PC-9 (cell line): ENCODE data around the gene MAST2. TPM values are rescaled to one million over a fixed set of nuclear protein-coding genes. Genes with fewer than 3 reads are reported as not detected.

ENCODE experiments used
- BruUV-seq: library from RNA; stranded (reverse); fragments of 400-500 nt; replicated peaks from 2 replicates; lab custom pipeline; 2021; lab: Mats Ljungman, UMichigan
- CTCF ChIA-PET: fragments of 300-600 bp; sonication (Branson Sonifier 250); formaldehyde crosslinking; loops from one replicate; lab custom pipeline; 2022; ENCODE audit warnings: antibody characterized with exemption; lab: Charles Lee
- POLR2A ChIA-PET: fragments of 300-600 bp; sonication (Branson Sonifier 250); formaldehyde crosslinking; loops from one replicate; lab custom pipeline; 2022; ENCODE audit warnings: antibody characterized with exemption; ENCODE audit not compliant: unreplicated experiment; lab: Charles Lee
- DNase-seq, 2 experiments: peaks; one replicate each; pipeline versions ENCODE4 v3.0.0 to v3.0.0-alpha.2; 2015 to 2022; ENCODE audit warnings: mixed read lengths in 1 of 2
- H2AFZ ChIP-seq: fragments of 200-600 bp; sonication (generic); 2 replicates; pipeline ENCODE4 v1.8.1; 2017; ENCODE audit warnings: antibody characterized with exemption
- H3F3A ChIP-seq: fragments of 200-600 bp; sonication (generic); 2 replicates; pipeline ENCODE4 v1.8.1; 2017; ENCODE audit warnings: antibody characterized with exemption, mild to moderate bottlenecking, low read depth; ENCODE audit not compliant: insufficient read depth
- H3K27ac ChIP-seq: fragments of 200-600 bp; sonication (generic); 2 replicates; pipeline ENCODE4 v1.6.1; 2016; ENCODE audit warnings: mixed run types
- H3K27me3 ChIP-seq: fragments of 200-600 bp; sonication (generic); 2 replicates; pipeline ENCODE4 v1.6.1; 2016; ENCODE audit warnings: low read depth, mixed run types; ENCODE audit not compliant: insufficient read depth
- H3K36me3 ChIP-seq: fragments of 200-600 bp; sonication (generic); 2 replicates; pipeline ENCODE4 v1.6.1; 2016; ENCODE audit warnings: low read depth, mixed run types
- H3K4me1 ChIP-seq: fragments of 200-600 bp; sonication (generic); replicated peaks from 2 replicates; pipeline ENCODE4 v1.6.1; 2016; ENCODE audit warnings: mixed run types; ENCODE audit not compliant: insufficient read depth
- H3K4me2 ChIP-seq: fragments of 200-600 bp; sonication (generic); 2 replicates; pipeline ENCODE4 v1.6.1; 2017; ENCODE audit warnings: mixed run types
- H3K4me3 ChIP-seq: fragments of 200-600 bp; sonication (generic); 2 replicates; pipeline ENCODE4 v1.6.1; 2016; ENCODE audit warnings: mixed run types
- H3K79me2 ChIP-seq: fragments of 200-600 bp; sonication (generic); 2 replicates; pipeline ENCODE4 v1.6.1; 2017; ENCODE audit warnings: low read depth, mixed run types
- H3K9me2 ChIP-seq: fragments of 200-600 bp; sonication (generic); 2 replicates; pipeline ENCODE4 v1.8.1; 2017; ENCODE audit warnings: mild to moderate bottlenecking; ENCODE audit not compliant: insufficient read depth
- H3K9me3 ChIP-seq: fragments of 200-600 bp; sonication (generic); 2 replicates; pipeline ENCODE4 v1.8.1; 2016; ENCODE audit warnings: low read depth; ENCODE audit not compliant: insufficient read depth
- H4K20me1 ChIP-seq: fragments of 200-600 bp; sonication (generic); 2 replicates; pipeline ENCODE4 v1.8.1; 2017; ENCODE audit not compliant: insufficient read depth
- CTCF ChIP-seq: fragments of 200-600 bp; sonication (generic); conservative IDR thresholded peaks from 2 replicates; pipeline ENCODE4 v1.6.1; 2017; ENCODE audit warnings: mixed run types, antibody characterized with exemption, mild to moderate bottlenecking, moderate library complexity
- EZH2 ChIP-seq: fragments of 200-600 bp; sonication (generic); IDR thresholded peaks from 2 replicates; pipeline ENCODE4 v1.8.0; 2017; ENCODE audit warnings: antibody characterized with exemption, low read depth
- intact Hi-C: fragments of 100-400 bp; cut with micrococcal nuclease; formaldehyde crosslinking; loops from one replicate; pipeline ENCODE4 v1.10.0; 2022; ENCODE audit not compliant: unreplicated experiment
- total RNA-seq: library from RNA; stranded (reverse); gene quantifications from 2 replicates; pipeline ENCODE4 v1.2.3, GENCODE V29; 2021

The MAST2 gene
- total RNA-seq, 1 experiment from 2014 or later = 58.8 TPM

GRCh38 chr1:45972621-45973020 lies 169.2 kb downstream of the MAST2 start:
- no peak for DNase-seq
- no TSS peak for BruUV-seq
- no peak overlapping the region for H3K27ac ChIP-seq
- no peaks in the 10 kb centered on the region for H4K20me1 ChIP-seq
- ChIA-PET CTCF (no interaction called here), POLR2A (no interaction called here)
- no peaks in the 10 kb centered on the region for H3K9me2 ChIP-seq
- H3K36me3 ChIP-seq = no peaks in the 10 kb centered on the region
- intact Hi-C loops = no loop called here
- no peaks in the 10 kb centered on the region for H3K79me2 ChIP-seq
- TF ChIP-seq CTCF (no peak), EZH2 (no peak)
- 0 out of 2 replicates have a peak, but pooled peaks cover 2% of the 10 kb centered on the region for H3F3A ChIP-seq
- H3K9me3 ChIP-seq = no peaks in the 10 kb centered on the region
- no peak overlapping the region for H2AFZ ChIP-seq
- no peak overlapping the region for H3K4me3 ChIP-seq
- no peak overlapping the region for H3K4me2 ChIP-seq
- 0 out of 2 replicates have a peak, but pooled peaks cover 4% of the 10 kb centered on the region for H3K4me1 ChIP-seq
- no peaks in the 10 kb centered on the region for H3K27me3 ChIP-seq

GRCh38 chr1:45973121-45973520 lies 169.7 kb downstream of the MAST2 start:
- H2AFZ ChIP-seq = no peak overlapping the region
- no peak overlapping the region for H3K4me2 ChIP-seq
- H3K9me2 ChIP-seq = no peaks in the 10 kb centered on the region
- POLR2A ChIA-PET = no interaction called here
- intact Hi-C loops = no loop called here
- no TSS peak for BruUV-seq
- 0 out of 2 replicates have a peak, but pooled peaks cover 4% of the 10 kb centered on the region for H3K4me1 ChIP-seq
- H3K4me3 ChIP-seq = no peak overlapping the region
- TF ChIP-seq CTCF = no peak
- no peak for TF ChIP-seq EZH2
- H3K79me2 ChIP-seq = no peaks in the 10 kb centered on the region
- CTCF ChIA-PET = no interaction called here
- no peaks in the 10 kb centered on the region for H3K27me3 ChIP-seq
- no peaks in the 10 kb centered on the region for H3K9me3 ChIP-seq
- 0 out of 2 replicates have a peak, but pooled peaks cover 1% of the 10 kb centered on the region for H3F3A ChIP-seq
- no peak for DNase-seq
- H3K36me3 ChIP-seq = no peaks in the 10 kb centered on the region
- no peaks in the 10 kb centered on the region for H4K20me1 ChIP-seq
- H3K27ac ChIP-seq = no peak overlapping the region

DNA sequence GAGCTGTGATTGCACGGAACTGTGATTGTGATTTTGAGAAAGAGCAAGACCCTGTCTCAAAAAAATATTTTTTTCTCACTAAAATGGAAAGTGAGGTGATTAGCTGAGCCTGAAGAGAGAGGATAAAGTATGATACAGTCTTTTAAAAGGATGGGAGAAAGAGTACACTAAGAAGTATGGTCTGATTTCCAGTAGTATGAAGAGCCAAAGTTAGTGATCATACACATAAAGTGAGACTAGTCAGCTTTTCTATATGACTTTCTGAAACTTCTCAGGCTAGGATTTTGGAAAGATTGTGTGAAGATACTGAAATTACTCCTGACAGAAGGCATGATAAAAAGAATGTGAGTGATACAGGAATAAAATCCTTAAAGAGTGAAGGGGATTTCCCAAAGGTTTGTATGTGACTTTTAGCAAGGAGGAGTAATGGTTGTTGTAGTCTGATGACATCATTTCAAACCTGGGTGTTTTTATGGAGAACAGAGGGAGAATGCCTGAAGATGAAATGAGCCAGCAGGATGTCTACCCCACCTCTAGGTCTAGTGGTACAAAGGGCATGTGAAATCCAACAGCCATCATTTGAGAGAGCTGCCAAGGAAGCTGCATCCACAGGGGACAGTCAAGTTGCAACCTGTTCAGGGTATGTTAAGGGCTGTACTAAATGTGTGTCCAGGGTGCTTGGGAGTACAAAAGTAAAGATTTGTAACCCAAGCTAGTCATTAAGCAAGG lies 171.3 kb downstream of the MAST2 start:
- DNase-seq = no peak
- Histone ChIP-seq H3K36me3 (no peaks in the 10 kb centered on the region), H3K27me3 (no peaks in the 10 kb centered on the region), H3K9me2 (no peaks in the 10 kb centered on the region), H3K4me3 (no peak overlapping the region), H2AFZ (no peak overlapping the region), H3K4me1 (peaks cover 18% of the 10 kb centered on the region), H3K79me2 (no peaks in the 10 kb centered on the region), H3F3A (peaks cover 17% of the 10 kb centered on the region), H3K9me3 (no peaks in the 10 kb centered on the region), H4K20me1 (no peaks in the 10 kb centered on the region), H3K27ac (no peak overlapping the region), H3K4me2 (no peak overlapping the region)
- POLR2A ChIA-PET = no interaction called here
- intact Hi-C loops = no loop called here
- no TSS peak for BruUV-seq
- CTCF ChIA-PET = no interaction called here
- no peak for TF ChIP-seq CTCF
- TF ChIP-seq EZH2 = no peak
